ENCODE results near the gene SMG9.

SMG9 gene

DNA sequence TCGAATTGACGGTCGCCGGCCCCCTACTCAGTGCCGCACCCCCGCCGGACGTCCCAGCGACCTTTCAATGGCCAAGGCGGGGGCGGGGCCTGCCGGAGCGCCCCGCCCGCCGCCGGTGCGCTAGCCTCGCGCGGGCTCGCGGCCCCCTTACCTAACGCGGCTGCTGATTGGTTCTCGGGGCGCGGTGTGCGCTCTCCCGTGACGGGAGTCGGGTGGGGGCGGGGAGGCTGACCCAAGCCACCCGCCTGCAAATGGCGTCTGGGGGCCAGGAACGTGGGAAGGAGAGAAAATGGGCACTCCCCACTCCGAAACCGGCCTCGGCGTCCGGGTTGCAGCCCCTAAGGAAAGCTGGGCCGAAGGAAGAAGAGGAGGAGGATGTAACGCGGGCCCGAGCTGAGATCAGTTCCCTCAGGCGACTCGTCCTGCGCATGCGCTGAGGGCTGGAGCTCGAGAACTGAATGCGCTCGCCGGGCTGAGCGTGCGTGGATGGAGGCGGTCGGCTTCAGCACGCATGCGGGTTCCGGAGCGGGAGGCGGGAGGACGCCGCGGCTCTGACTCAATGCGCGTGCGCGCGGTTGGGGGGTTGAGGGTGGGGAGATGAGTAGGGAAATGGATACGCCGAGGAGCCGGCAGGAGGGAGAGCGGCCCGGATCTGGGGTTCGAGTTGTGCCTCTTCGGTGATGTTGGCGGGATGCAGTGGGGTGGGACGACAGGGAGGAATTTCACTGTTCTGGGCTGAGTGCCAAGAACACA, at the start of gene SMG9:
TSS of gene SMG9 (minus strand) at position 460 of the 753 bp plus-strand sequence. CDS start 4,221 bp downstream, outside the sequence.
- CTCF ChIA-PET, result interaction anchor here (1.1 to 20.8 kb wide), 7 partner anchors 8 to 86 kb away, joined by 3 to 234 read pairs (median 7); partner anchors contain the start of gene KCNN4
- TF ChIP-seq, protein P1, sequence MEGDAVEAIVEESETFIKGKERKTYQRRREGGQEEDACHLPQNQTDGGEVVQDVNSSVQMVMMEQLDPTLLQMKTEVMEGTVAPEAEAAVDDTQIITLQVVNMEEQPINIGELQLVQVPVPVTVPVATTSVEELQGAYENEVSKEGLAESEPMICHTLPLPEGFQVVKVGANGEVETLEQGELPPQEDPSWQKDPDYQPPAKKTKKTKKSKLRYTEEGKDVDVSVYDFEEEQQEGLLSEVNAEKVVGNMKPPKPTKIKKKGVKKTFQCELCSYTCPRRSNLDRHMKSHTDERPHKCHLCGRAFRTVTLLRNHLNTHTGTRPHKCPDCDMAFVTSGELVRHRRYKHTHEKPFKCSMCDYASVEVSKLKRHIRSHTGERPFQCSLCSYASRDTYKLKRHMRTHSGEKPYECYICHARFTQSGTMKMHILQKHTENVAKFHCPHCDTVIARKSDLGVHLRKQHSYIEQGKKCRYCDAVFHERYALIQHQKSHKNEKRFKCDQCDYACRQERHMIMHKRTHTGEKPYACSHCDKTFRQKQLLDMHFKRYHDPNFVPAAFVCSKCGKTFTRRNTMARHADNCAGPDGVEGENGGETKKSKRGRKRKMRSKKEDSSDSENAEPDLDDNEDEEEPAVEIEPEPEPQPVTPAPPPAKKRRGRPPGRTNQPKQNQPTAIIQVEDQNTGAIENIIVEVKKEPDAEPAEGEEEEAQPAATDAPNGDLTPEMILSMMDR (IDR thresholded peaks at IDR 0.05; ENCODE audit: control extremely low read depth, extremely low read depth, low read depth, missing control alignments), result no peak
- POLR2A ChIA-PET, result interaction anchor here (0.6 to 5.6 kb wide), 2 partner anchors 11 to 291 kb away, joined by 4 to 38 read pairs; no protein-coding TSS in a partner anchor
- DNase-seq (ENCODE audit: extremely low spot score), result peak; percentile 93

- POLR2A ChIA-PET, result no interaction called here
- no peak for DNase-seq (ENCODE audit: extremely low spot score)
- TF ChIP-seq, protein P1 (IDR thresholded peaks at IDR 0.05; ENCODE audit: control extremely low read depth, extremely low read depth, low read depth, missing control alignments), result no peak
- CTCF ChIA-PET, result no interaction called here
Measured at GRCh38 chr19:43804432-43804831, 49.7 kb upstream of the SMG9 start.

- ChIA-PET CTCF (no interaction called here), POLR2A (no interaction called here)
- TF ChIP-seq, protein P1 (IDR thresholded peaks at IDR 0.05; ENCODE audit: control extremely low read depth, extremely low read depth, low read depth, missing control alignments), result no peak
- DNase-seq (ENCODE audit: extremely low spot score), result no peak
Measured at GRCh38 chr19:43802216-43802951, 47.6 kb upstream of the SMG9 start, which contains the start of gene LYPD5. Gene LYPD5, minus strand, starts transcription at chr19:43802447. Its CDS starts 67 bp downstream, at chr19:43802380.

DNA sequence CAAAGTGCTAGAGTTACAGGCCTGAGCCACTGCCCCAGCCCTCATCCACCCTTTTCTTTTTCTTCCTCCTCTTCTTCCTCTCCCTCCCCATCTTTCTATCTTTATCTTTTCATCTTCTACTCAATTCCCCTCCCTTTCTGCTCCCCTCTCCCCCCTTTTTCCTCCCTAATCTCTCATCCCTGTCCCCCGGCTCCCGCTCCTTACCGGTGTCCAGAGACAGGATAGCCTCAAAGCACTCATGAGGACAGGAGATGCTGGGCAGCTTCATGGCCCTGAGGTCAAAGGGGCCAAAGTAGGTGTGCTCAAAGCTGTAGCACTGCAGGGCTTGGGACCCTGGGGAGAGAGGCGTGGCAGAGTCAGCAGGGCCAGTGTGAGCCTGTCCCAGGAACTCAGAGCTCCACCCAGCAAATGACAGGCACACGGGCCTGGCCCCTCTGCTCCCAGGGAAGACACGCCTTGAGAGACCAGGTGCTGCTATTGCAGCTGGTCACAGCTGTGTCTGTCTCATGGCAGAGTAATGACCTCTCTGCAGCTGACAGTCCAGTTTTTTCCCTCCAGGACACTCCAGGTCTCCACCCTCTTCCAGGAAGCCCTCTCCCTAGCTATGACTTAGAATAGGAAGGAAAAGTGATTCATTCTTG, 44.9 kb upstream of the SMG9 start:
- DNase-seq (ENCODE audit: extremely low spot score), result no peak
- ChIA-PET CTCF (interaction anchor here (1.1 to 1.6 kb wide), 2 partner anchors 10 to 244 kb away, joined by 5 to 7 read pairs; no protein-coding TSS in a partner anchor), POLR2A (no interaction called here)
- TF ChIP-seq, protein P1 (IDR thresholded peaks at IDR 0.05; ENCODE audit: control extremely low read depth, extremely low read depth, low read depth, missing control alignments), result no peak

GRCh38 chr19:43798546-43799409, 44.0 kb upstream of the SMG9 start:
- TF ChIP-seq, protein P1 (IDR thresholded peaks at IDR 0.05; ENCODE audit: control extremely low read depth, extremely low read depth, low read depth, missing control alignments), result no peak
- DNase-seq (ENCODE audit: extremely low spot score), result peak; percentile 54
- ChIA-PET CTCF (interaction anchor here (1.1 to 1.6 kb wide), 2 partner anchors 11 to 243 kb away, joined by 5 to 7 read pairs; no protein-coding TSS in a partner anchor), POLR2A (no interaction called here)
